ENCODE measurements around the gene GSTK1.

GRCh38 chr7:143280160-143280559 lies 16.9 kb downstream of the GSTK1 start:
- TF ChIP-seq CTCF (IDR thresholded peaks at IDR 0.05), result no peak
- no peak for TF ChIP-seq POLR2A (IDR thresholded peaks at IDR 0.05)

All from thyroid gland (tissue), 4 donors.